Stimulated activated CD4-positive, alpha-beta T cell treated with anti-CD3 and anti-CD28 coated beads, Interleukin-1b, Interleukin-23, amount 100 ng/mL, for 4 hours (primary cell): ENCODE data around the gene PDLIM5.
"Not testable (repeated sequence)": the region's sequence is repeated elsewhere in the genome, so short reads cannot be mapped to it uniquely, and the experiment has no call there.

Experiments used
- DNase-seq, 2 donors: peaks; one replicate each; pipeline ENCODE4 v3.0.0-alpha.2; 2020; ENCODE audit warnings: low read depth in 2 of 2

The PDLIM5 gene

GRCh38 chr4:94649381-94650133 is 197.8 kb downstream of the PDLIM5 start:
- no peak for DNase-seq

- DNase-seq = no peak
Measured at GRCh38 chr4:94650134-94650495, 198.4 kb downstream of the PDLIM5 start.

- no peak for DNase-seq
Measured at GRCh38 chr4:94650690-94651089, 198.9 kb downstream of the PDLIM5 start.

DNA sequence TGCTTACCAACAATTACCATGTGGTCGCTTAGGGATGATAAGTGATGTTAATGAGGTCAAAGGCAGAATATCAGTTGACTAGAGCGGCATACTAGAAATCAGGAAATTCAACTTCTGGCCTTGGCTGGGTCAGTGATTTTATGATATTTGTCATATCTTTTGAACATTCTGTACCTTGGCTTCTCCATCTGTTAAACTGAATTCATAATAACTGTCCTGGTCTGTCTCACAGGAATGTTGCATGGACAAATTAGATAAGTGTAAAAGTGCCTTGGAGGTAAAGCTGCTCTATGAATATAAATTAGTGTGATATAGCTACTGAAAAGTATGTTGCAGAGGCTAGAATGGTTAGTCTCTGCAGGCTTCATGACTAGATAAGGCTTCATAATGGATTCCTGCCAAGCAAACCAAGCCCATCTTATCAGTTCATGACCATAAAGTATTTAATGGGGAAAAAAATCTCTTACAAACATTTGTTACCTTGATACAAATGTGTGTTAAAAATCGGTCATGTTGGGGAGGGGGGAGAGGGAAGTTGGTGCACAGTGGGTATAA is 201.4 kb downstream of the PDLIM5 start:
- DNase-seq = no peak

GRCh38 chr4:94653984-94654609 is 202.4 kb downstream of the PDLIM5 start:
- no peak for DNase-seq

DNA sequence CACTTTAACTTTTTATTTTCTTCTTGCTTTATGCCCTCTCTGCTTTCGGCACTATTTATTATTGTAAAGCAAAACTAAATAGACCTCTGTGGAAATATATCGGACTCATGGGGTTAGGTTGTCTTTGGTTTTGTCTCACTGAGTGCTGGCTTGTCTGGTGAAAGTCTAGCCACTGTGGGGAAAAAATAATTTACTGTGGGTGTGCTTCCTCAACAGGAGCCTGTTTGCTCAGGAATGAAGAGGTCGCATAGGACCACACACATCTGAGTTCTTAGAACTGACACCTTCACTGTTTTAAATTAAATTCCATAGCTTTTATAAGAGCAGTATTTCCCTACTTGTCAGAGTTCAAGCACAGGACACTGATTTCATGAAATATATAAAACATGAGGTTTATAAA is 203.0 kb downstream of the PDLIM5 start:
- DNase-seq = no peak

GRCh38 chr4:94660614-94661013 is 208.9 kb downstream of the PDLIM5 start:
- DNase-seq = no peak

DNA sequence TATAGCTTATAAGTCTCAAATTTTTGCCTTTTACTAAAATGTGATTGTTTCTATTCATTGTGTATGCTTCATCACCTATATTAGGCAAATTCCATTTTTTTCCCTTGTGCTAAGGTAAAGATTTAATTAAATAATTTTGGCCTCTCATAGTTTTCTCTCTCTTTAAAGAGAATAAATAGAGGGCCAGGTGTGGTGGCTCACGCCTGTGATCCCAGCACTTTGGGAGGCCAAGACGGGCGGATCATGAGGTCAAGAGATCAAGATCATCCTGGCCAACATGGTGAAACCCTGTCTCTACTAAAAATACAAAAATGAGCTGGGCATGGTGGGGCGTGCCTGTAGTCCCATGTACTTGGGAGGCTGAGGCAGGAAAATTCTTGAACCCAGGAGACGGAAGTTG is 213.3 kb downstream of the PDLIM5 start:
- not testable (repeated sequence) for DNase-seq

GRCh38 chr4:94665500-94666404 is 214.0 kb downstream of the PDLIM5 start:
- no peak for DNase-seq

DNA sequence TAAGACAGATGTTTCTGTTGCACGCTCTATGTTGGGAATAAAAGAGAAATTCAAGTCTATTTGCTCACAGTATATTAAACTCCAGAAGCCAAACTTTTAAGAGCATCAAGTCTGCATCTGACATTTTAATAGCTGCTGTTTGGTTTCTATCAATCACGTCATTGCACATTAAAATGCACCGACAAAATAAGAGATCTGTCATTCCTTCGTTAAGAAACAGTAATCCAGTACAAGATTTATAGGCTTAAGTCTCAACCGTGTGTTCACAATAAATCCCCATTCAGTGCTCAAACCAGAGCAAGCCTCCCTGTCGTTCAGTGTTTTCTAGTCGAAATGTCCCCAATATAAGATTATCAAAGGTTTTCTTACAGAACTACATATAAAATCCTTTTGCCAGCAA is 217.0 kb downstream of the PDLIM5 start:
- DNase-seq = no peak

DNA sequence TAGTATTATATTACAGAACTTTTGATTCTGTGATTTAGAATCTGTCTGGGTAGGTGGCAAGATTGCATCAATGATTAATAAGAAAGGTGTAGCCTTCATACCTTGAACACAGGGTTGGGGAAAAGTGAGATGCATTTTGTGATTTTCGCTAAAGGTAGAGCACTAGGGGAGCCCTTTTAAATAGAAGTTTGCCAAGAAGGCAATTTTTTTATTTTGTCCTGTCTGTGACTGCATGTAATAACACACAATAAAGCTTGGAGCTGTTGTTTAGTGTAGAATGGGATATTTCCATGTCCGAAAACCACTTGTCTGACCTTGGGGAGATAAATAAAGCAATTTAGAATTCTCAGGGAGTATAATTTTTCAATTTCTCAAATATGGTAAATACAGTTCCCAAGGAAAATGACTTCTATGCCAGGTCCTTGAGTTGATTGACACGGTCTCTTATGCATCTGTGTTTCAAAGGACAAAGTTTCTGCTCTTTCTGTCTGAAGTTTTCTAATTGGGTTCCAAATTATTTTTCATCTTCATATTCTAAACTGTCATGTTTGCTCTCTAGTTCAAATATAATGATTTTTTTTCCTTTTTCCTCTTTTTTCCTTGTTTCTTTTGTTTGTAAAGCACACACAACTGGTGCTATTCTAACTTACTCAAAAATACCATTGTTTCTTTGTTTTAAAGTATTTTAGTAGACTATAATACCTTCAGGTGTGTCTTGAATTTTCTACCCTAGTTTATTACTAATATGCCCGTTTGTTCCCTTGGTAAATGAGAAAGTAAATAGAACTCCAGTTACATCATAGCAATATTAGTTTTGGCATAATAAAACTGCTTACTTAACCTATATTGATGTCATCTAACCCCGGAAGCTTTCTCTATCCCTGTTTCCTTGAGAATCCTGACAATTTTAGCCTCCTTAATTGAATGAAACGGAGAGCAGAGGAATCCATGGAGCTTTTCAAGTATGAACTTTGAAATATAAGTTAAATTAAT is 218.2 kb downstream of the PDLIM5 start:
- DNase-seq = no peak

DNA sequence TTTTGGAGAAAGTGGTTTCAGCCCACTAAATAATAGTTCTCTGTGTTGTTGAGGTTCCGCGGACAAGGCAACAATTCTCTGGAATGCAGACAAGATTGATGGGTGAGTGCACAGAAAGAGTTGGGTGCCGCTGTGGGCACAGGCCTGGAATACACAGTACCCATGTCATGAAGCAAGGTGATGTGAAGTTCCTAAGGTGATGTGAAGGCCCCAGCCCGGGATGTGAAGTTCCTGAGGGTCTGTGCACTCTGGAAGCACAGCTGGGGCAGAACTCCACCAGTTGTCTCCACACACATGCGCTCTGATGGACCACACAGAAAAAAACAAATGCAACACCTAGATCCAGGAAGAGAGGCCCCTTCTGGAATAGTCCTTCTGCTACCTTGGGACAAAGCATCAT is 219.4 kb downstream of the PDLIM5 start:
- DNase-seq = no peak

- no peak for DNase-seq
Measured at GRCh38 chr4:94673961-94674360, 222.2 kb downstream of the PDLIM5 start.

- DNase-seq = no peak
Measured at GRCh38 chr4:94676970-94677369, 225.2 kb downstream of the PDLIM5 start.

DNA sequence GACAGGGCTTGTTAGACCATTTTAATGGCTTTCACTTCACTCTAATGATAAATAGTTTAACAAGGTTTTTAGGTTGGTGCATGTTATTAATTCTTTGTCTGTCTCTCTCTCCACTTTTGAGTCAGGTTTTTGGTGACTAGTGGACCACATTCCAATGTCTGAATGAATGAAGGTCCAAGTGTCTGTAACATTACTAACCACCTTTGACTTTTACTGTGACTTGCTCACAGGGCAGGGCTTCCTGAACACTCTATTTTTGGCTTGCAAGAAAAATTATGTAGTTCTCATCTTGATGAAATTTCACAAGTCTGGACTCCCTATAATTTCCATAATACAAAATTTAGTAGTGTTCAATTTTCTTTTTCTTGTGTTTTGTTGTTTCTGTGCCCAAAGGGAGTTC is 227.2 kb downstream of the PDLIM5 start:
- no peak for DNase-seq

DNA sequence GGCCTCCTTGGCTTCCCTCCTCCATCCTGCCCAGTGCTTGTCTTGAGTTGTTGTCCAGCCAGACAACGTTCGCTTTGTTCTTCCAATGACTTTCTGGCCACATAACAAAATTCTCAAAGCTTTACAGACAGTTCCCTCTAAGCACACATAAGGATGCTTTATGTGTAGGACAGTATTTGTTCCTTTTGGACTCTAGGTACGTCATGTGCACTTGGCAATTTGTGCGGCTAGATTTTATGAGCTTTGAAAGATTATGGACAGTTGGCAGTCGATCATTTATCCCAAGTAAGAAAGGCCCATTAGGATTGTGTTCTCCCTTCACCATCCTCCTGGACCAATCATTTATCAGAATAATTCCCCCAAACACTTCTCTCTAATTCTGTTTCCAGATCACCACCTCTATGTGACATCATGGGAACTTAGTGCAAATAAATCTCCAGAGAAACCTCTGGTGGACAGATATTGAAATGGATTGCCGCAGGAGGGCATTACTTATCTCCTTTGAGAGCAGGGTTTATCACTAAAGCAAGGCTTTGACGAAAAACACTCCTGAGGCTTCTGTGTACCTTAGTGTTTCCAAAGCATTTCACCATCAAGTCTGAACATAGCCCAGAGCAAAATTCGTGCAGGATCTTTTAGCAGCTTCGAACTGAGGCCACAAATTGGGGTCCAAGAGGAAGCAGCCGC is 228.6 kb downstream of the PDLIM5 start:
- DNase-seq = no peak

DNA sequence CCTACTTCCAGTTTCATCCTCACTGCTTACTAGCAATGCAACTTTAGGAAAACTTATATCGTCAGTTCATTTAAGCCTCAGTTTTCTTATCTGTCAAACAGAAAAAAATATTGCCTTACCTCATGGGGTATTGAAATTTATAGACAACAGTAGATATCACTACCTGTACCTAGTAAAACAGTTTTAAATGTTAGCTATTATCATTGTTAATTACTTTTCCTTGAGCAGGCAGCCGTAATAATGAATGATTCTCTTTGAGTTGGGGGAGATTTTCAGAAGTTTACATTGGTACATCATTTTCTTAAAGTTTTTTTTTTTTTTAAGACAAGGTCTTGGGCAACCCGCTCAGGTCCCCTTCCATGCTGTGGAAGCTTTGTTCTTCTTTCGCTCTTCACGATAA is 234.3 kb downstream of the PDLIM5 start:
- no peak for DNase-seq

DNA sequence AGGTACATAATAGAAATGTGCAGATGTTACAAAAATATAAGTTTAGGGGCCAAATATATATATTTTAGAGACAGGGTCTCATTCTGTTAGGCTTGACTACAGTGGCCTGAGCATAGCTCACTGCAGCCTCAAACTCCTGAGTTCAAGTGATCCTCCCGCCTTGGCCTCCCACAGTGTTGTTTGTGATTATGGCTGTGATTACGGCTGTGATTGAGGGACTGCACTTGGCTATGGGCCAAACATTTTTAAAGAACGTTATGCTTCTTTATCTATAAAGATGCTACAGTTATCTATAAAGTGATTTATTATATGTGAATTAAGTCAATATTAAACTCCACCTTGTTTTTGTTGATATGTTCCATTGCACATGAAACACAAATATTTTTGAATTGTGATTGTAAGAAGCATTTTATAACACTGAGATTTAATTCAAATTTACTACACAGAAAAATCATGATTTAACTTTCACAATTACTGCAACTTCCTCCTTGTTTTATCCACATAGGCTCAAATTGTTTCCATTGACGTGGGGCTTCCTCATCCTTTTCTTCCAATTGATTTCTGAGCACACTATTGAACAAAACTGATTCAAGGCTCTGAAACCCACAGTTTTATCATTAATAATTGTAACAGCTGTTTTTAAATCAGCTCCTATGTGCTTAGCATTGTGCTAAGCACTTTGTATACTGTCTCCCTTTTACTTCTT is 237.6 kb downstream of the PDLIM5 start:
- DNase-seq = no peak

DNA sequence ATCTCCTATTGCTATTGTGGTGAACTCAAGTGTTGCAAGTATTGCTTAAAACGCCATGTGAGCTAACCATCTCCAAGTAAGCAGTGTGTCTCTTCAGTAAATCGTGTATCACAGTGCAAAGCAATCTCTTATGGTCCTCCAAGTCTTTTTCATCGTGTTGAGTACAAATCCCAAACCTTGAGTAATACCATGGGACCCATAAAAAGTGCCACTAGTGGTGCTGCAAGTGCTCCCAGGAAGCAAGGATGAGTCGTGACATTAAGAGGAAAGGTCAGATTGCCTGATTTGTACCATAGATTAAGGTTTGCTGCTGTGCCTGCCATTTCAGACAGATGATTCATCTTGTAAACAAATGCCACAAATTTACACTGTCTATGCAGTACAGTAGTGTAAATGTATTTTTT is 239.1 kb downstream of the PDLIM5 start:
- no peak for DNase-seq

DNA sequence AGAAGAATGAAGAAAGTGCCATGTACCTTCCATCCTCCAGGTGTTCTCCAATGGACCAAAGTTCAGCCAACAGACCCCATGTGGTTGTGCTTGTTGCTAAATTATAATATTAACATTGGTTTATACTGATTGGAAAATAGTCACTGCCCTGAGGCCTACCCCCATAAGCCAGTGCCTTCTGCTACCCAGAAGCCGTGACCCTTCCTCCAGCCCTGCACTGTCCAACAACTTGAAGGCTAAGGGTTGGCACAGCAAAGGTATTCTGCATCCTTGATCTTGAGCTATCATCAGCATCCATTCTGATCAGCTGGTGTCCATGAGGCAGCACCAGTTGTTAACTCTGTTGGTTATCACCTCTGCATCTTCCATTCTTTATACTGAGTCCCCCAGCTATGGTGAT is 239.8 kb downstream of the PDLIM5 start:
- no peak for DNase-seq
